Nephron (organoid): Measurements from ENCODE around the gene PRR22.
A peak's percentile ranks its signal among the peaks of the same experiment; 100 is the strongest.

Experiments used
- H3K27ac Mint-ChIP-seq, 3 experiments: 2 replicates each; pipeline ENCODE4 v1.8.0; 2020; ENCODE audit warnings: mixed read lengths in 3 of 3, mild to moderate bottlenecking in 2 of 3, moderate library complexity in 1 of 3
- H3K27me3 Mint-ChIP-seq: 2 replicates; pipeline ENCODE4 v1.8.0; 2021; ENCODE audit warnings: low read depth, mild to moderate bottlenecking, moderate library complexity, mixed read lengths
- H3K36me3 Mint-ChIP-seq: 2 replicates; pipeline ENCODE4 v1.8.0; 2020; ENCODE audit warnings: low read depth, mixed read lengths
- H3K4me1 Mint-ChIP-seq: 2 replicates; pipeline ENCODE4 v1.8.0; 2020; ENCODE audit warnings: mixed read lengths
- H3K4me3 Mint-ChIP-seq, 3 experiments: 2 replicates each; pipeline ENCODE4 v1.8.0; 2020; ENCODE audit warnings: mild to moderate bottlenecking in 3 of 3, mixed read lengths in 3 of 3, moderate library complexity in 2 of 3
- H3K9me3 Mint-ChIP-seq: 2 replicates; pipeline ENCODE4 v1.8.0; 2020; ENCODE audit warnings: mixed read lengths
- TF ChIP-seq, protein P1 (sequence below), 3 experiments: fragments of 200-600 bp; sonication (generic); IDR thresholded peaks; one replicate each; pipeline ENCODE4 v1.5.0; 2021; ENCODE audit warnings: antibody characterized with exemption in 3 of 3; ENCODE audit not compliant: unreplicated experiment in 3 of 3

PRR22 gene

DNA sequence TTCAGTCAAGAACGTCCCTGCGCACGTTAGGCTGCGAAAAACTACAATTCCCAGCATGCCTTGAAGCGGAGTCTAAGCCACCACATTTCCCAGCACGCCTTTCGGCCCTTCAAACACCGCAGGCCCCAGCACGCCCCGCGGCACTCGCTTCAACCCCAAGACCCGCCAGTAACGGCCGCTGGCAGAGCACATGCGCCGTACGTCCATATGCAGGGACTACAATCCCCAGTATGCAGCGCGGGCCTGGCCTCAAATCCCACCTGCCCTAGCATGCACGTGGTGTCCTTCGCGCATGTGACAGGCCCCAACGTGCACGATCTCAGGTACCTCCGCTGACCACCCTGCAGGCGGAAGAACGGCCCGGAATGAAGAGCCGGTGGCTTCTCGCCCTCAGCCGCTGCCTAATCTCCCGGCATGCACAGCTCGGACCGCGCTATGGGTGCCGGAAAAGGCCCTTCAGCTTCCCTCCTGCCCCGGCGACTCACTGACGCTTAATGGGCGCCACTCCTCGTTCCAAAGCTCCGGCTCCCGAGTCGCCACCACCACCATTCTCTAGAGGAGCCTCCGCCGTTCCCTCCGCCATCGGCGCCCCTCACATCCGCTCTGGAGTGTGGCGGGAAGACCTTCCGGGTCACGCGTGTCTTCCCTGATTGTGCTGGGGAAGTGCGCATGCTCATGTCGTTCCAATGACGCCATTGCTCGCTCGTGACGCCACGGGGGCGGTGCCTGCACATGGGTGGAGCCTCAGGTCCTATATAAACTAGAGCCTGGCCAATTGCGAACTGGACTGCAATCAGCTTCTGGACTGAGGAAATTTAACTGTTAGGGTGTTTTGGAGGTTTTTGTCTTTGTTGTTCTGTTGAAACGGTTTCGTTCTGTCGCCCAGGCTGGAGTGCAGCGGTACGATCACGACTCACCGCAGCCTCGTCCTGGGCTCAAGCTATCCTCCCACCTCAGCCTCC, 6.3 kb upstream of the PRR22 start, which contains the start of gene DUS3L:
Gene DUS3L (minus strand): TSS at position 605 of the 962 bp plus-strand sequence. CDS start 22 bp downstream, at position 583.
- Mint-ChIP-seq H3K9me3 (peaks cover 2% of the 10 kb centered on the region), H3K27ac (peak within 1 kb of the TSS; percentile 97 to 99 (median 99)), H3K4me3 (peak within 1 kb of the TSS; percentile 97 to 99 (median 98)), H3K27me3 (no peaks in the 10 kb centered on the region), H3K4me1 (peaks cover 6% of the 10 kb centered on the region), H3K36me3 (peaks cover 26% of the 10 kb centered on the region)
- TF ChIP-seq, protein P1, sequence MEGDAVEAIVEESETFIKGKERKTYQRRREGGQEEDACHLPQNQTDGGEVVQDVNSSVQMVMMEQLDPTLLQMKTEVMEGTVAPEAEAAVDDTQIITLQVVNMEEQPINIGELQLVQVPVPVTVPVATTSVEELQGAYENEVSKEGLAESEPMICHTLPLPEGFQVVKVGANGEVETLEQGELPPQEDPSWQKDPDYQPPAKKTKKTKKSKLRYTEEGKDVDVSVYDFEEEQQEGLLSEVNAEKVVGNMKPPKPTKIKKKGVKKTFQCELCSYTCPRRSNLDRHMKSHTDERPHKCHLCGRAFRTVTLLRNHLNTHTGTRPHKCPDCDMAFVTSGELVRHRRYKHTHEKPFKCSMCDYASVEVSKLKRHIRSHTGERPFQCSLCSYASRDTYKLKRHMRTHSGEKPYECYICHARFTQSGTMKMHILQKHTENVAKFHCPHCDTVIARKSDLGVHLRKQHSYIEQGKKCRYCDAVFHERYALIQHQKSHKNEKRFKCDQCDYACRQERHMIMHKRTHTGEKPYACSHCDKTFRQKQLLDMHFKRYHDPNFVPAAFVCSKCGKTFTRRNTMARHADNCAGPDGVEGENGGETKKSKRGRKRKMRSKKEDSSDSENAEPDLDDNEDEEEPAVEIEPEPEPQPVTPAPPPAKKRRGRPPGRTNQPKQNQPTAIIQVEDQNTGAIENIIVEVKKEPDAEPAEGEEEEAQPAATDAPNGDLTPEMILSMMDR (IDR thresholded peaks at IDR 0.05; ENCODE audit: unreplicated experiment in 3 of 3), result no peak

DNA sequence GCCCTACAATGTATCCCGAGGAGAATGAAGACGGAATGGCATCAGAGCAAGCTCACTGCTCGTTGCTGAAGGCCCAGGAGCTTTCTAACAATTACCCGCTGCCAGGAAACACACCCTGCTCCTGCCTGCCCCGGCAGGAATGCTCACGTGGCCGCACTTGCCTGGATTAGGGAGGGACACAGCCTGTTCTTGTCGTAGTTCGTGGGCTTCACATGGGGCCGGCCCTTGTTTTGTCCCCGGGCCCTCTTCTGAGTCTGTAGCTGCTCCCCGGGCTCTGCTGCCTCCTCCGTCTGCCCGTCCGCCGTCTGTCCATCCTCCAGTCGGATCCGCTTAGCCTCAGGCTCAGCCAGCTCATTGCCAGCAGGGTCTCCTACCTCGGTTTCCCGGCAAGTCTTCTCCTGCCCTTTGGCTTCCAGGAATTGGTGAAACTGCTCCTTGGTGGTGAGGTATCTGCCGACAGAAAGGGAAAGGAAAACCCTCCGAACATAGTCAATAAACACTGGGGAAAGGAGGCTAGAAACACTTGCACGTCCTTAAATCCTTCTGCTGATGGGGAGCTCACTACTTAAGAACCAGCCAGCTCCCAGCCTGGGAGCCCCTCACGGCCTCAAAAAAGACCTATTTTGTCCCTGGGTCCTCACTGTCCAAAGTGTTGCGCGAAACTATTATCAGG, 5.5 kb upstream of the PRR22 start:
- Mint-ChIP-seq H3K4me1 (peaks cover 6% of the 10 kb centered on the region), H3K27me3 (no peaks in the 10 kb centered on the region), H3K4me3 (peak overlapping the region; percentile 97 to 99 (median 98)), H3K9me3 (peaks cover 2% of the 10 kb centered on the region), H3K27ac (peak overlapping the region; percentile 97 to 99 (median 99)), H3K36me3 (peaks cover 29% of the 10 kb centered on the region)
- TF ChIP-seq, protein P1 (IDR thresholded peaks at IDR 0.05; ENCODE audit: unreplicated experiment in 3 of 3), result no peak

DNA sequence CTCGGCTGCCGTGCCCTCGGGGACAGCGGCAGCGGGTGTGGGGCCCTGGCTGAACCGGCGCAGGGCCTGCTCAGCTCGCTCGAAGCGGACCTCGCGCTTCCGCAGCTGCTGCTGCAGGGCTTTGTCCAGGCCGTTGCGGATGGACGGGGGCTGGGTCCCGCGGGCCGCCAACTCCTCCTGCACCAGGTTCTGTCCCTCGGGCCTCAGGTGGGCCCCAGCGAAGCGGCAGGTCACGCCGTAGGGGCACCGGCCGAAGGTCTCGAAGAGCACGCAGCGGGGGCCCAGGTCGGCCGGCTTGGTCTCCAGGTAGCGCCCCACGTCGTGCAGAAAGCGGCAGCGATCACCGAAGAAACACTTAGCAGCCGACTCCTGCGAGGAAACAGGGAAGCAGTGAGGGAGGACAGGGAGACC, 4.8 kb upstream of the PRR22 start:
- Mint-ChIP-seq H3K27me3 (no peaks in the 10 kb centered on the region), H3K4me1 (peaks cover 6% of the 10 kb centered on the region), H3K27ac (peak overlapping the region in 1 of 3 experiments; percentile 39), H3K9me3 (peaks cover 2% of the 10 kb centered on the region), H3K36me3 (peaks cover 29% of the 10 kb centered on the region), H3K4me3 (peak overlapping the region; percentile 68 to 99 (median 71))
- TF ChIP-seq, protein P1 (IDR thresholded peaks at IDR 0.05; ENCODE audit: unreplicated experiment in 3 of 3), result no peak

DNA sequence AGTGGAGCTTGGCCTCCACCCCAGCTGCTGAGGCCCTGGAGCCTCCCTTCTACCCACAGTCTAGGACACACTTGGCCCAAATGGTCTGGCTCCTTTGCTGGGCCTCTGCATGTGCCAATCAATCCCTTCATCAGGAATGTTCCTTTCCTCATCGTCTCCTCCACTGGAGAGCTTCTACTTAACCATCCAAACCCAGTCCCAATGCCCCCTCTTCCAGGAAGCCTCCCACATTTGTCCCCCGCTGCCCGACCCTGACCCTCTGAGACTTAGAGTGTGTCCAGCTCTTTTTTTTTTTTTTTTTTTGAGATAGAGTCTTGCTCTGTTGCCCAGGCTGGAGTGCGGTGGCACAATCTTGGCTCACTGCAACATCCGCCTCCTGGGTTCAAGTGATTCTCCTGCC, 3.9 kb upstream of the PRR22 start:
- no peak overlapping the region for H3K27ac Mint-ChIP-seq
- TF ChIP-seq, protein P1 (IDR thresholded peaks at IDR 0.05; ENCODE audit: unreplicated experiment in 3 of 3), result no peak
- H3K36me3 Mint-ChIP-seq, result peaks cover 29% of the 10 kb centered on the region
- H3K4me1 Mint-ChIP-seq, result peaks cover 6% of the 10 kb centered on the region
- no peaks in the 10 kb centered on the region for H3K27me3 Mint-ChIP-seq
- H3K9me3 Mint-ChIP-seq, result peaks cover 2% of the 10 kb centered on the region
- peak overlapping the region; percentile 40 to 59 (median 58) for H3K4me3 Mint-ChIP-seq

DNA sequence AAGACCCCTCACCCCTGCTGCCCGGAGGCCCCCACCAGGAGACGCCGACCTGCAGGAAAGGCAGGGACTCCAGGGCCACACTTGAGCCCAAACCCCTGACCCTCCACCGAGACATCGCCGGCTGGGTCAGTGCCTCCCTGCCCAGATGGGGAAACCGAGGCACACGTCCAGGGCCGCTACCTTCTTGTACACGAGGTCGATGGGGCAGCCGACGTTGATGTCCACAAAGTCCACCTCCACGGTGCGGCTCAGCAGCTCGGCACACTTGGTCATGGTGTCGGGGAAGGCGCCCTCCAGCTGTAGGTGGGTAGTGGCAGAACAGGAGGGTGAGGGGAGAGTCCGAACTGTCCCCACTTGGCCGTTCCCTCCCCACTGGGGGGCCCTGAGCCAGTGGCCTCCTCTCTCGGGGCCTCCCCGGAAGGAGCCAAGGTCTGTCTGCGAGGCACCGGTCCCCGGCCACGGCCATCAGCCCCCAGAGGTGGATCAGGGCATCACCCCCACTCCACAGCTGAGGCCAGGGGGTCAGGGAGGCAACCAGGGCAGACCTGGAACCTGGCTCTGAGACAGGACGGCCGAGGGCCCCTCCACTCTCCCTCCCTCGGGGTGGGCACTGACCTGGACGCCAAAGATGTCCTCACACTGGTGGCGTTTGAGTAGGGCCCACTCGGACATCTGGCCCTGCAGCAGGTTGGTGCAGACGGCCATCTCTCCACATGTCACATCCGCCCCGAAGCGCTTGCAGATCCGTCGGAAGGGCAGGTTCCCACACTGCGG, 3.0 kb upstream of the PRR22 start:
- peaks cover 2% of the 10 kb centered on the region for H3K9me3 Mint-ChIP-seq
- TF ChIP-seq, protein P1 (IDR thresholded peaks at IDR 0.05; ENCODE audit: unreplicated experiment in 3 of 3), result no peak
- H3K4me1 Mint-ChIP-seq, result peaks cover 6% of the 10 kb centered on the region
- no peaks in the 10 kb centered on the region for H3K27me3 Mint-ChIP-seq
- H3K4me3 Mint-ChIP-seq, result peak overlapping the region in 1 of 3 experiments; percentile 14
- H3K36me3 Mint-ChIP-seq, result peaks cover 29% of the 10 kb centered on the region
- H3K27ac Mint-ChIP-seq, result no peak overlapping the region
